ENCODE results near the gene WSCD2.

Gene WSCD2

DNA sequence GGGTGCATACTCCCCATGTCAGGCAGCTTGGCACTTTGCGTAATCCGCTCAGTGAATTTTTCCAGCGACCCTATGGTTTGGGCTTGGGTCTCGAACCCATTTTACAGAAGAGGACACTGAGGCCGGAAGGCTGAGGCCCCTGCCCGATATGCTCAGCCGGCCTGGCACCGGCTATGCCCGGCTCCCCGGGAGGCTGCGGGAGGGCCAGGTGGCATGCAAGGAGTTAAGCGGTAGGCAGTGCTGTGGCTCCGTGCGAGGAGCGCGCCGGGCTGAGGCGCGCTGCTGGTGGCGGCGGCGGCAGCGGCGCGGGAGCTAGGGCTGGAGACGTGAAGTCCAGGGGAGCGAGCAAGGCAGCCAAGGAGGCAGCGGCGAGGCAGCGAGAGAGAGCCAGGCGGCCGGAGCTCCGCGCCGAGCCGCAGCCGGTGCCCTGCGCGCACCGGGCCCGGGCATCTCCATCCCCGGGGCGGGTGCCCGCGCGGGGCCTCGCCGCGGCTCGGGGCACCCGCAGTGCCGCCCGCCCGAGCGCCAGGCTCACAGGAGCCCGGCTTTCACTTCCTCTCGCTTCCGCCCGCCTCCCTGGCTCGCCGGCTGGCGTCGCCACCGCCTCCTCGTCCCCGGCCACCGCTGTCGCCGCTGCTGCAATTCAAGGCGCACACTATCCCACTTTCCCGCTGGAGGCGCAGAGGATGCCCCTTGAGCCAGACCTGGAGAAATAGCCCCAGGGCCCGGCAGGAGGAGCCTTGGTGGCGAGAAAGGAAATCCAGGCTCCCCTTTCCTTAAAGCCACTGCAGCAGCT lies at the start of gene WSCD2:
Gene WSCD2 (plus strand): TSS at position 272 of the 796 bp plus-strand sequence. CDS start 66,545 bp downstream, outside the sequence.
- FAIRE-seq = no peak
- DNase-seq (ENCODE audit: insufficient read length, low spot score) = peak; percentile 20

- no peak for DNase-seq (ENCODE audit: insufficient read length, low spot score)
- FAIRE-seq = no peak
Observed at GRCh38 chr12:108079721-108080120, 49.4 kb upstream of the WSCD2 start.

DNA sequence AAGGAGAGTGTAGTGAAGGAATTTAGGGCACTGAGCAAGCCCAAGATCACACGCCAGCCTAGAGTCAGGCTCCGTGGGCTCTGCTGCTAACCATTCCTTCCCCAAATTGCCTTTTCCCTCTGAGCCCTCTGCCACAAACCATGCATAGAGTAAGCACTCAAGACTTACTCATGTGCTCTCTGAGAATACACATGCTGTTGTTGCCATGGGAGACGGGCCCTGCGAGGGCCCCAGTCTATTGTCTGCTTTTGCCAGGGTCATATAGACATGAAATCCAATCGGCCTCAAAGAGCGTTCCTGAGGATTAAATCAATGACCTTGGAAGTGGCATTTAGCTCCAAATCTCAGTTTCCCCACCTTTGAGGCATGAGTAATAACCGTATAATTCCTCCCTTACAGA lies 48.7 kb upstream of the WSCD2 start:
- FAIRE-seq (no peak), DNase-seq (ENCODE audit: insufficient read length, low spot score) (no peak)

- no peak for DNase-seq (ENCODE audit: insufficient read length, low spot score)
- no peak for FAIRE-seq
Observed at GRCh38 chr12:108082485-108082884, 46.6 kb upstream of the WSCD2 start.

DNA sequence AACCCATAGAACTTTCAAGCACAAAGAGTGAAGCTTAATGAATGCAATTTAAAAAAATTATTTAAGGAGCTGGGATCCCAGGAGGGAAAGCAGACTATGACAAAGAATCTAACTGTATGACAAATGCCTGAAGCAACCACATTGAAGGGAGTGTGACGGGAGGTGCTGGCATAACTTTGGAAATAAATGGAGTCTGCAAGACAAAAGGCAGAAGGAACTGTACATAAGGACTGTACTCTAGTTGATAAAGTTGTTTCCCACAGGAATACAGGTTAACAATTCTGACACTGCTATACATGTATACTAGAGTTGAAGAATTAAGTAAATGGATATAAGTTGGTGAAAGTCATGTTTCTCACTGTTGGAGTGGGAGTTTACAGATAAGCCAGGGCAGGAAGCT lies 41.2 kb upstream of the WSCD2 start:
- FAIRE-seq (no peak), DNase-seq (ENCODE audit: insufficient read length, low spot score) (no peak)

- no peak for DNase-seq (ENCODE audit: insufficient read length, low spot score)
- FAIRE-seq = no peak
Observed at GRCh38 chr12:108090107-108090899, 38.8 kb upstream of the WSCD2 start.

- no peak for FAIRE-seq
- DNase-seq (ENCODE audit: insufficient read length, low spot score) = no peak
Observed at GRCh38 chr12:108090932-108091678, 38.0 kb upstream of the WSCD2 start.

DNA sequence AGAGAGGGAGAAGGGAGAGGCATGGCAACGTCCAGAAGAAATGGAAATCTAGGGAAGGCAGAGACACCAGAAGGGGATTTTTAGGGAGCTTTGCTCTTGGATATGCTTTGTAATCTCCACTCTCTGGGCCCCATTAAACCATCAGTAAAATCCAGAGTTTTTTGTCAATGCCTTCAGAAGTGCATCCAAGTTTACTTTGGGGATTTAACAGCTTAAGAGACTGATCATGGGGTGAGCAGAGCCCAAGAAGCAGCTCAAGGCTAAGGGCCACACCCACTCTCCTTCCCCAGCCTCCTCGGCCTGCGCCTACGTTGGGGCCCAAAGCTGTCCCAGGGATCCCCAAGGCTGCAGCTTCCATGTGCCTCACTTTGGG lies 37.4 kb upstream of the WSCD2 start:
- FAIRE-seq (no peak), DNase-seq (ENCODE audit: insufficient read length, low spot score) (no peak)

GRCh38 chr12:108093209-108093608 lies 35.9 kb upstream of the WSCD2 start:
- FAIRE-seq (no peak), DNase-seq (ENCODE audit: insufficient read length, low spot score) (no peak)

DNA sequence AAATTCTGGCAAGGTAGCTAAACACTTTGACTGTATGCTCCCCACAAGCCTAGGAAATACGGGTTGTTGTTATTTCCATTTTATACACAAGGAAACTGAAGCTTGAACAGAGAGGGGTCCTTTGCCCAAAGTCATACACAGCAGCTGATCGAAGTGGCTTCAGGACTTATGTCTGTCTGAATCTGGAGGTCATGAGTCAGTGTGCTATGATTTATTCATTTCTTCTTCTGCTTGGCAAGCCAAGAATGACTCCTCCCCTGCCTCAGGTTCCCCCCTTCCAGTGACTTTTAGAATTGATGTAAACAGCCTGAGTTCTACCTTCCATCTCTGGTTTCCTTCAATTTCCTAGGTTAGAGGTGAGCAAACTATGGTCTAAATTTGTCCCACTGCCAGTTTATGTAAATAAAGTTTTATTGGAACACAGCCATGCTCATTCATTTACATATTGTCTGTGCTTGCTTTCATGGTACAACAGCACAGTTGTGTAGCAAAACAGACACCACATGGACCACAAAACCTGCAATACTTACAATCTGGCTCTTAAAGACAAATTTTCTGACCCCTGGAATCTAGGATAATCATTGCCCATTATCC lies 34.9 kb upstream of the WSCD2 start:
- DNase-seq (ENCODE audit: insufficient read length, low spot score) (no peak), FAIRE-seq (no peak)

- no peak for DNase-seq (ENCODE audit: insufficient read length, low spot score)
- FAIRE-seq = no peak
Observed at GRCh38 chr12:108097160-108097911, 31.8 kb upstream of the WSCD2 start.

DNA sequence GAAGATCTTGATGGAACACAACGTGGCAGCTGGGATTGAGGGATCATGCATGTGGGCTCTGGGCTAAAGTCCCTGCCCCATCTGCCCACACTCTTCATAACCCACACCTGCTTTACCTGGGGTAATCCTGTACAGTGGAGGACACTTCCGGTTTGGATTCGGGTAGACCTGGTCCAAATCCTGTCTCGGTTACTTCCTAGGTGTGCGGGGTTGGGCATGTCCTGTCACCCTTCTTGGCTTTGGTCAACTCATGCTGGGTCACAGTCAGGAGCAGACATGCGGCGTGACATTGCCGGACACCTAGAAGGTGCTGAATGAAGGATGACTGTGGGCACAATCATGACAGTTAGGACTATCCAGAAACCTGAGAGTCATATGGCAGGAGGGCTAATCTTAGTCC lies 30.7 kb upstream of the WSCD2 start:
- DNase-seq (ENCODE audit: insufficient read length, low spot score) (no peak), FAIRE-seq (no peak)

DNA sequence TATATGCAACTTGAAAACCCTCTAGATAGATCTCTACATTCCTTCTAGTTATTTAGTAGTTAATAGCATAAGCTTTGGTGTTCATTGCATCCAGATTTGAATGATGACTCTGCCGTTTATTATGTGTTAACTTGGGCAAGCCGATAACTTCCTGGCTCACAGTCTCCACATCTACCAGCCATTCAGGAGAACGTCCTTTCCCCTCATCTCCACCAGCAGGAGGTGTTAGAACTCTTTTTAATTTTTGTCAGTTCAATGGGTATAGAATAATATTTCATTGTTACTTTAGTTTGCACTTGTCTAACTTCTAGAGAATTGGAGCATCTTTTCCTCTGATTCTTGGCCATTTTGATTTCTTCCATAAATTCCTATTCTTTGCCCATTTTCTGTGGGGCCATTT lies 30.0 kb upstream of the WSCD2 start:
- FAIRE-seq (no peak), DNase-seq (ENCODE audit: insufficient read length, low spot score) (no peak)

GRCh38 chr12:108099778-108100489 lies 29.2 kb upstream of the WSCD2 start:
- DNase-seq (ENCODE audit: insufficient read length, low spot score) = no peak
- no peak for FAIRE-seq

DNA sequence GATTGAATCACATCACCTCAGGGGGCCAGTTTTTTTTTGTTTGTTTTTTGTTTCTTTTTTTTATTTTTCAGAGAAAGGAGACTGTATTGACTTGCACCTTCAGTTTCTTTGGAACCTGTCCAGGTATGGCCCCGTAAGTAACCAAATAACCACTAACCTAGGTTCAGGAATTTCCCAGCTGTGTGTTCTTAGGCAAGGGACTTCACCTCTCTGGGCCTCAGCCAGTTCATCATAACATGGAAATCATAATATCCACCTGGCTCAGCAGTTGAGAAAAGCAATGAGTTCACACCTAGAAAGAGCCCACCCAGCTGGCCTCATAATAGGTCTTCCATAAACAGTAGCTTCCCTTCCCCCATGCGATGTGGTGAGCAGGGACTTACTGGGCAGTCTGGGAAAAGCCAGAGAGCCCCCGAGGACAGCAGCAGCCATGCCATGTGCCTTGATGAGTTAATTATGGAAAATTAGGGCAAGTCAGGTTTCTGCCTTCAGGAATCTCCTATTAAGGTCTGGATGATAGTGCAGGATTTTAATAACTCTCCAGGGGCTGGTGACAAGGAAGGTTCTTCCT lies 27.4 kb upstream of the WSCD2 start:
- no peak for FAIRE-seq

DNA sequence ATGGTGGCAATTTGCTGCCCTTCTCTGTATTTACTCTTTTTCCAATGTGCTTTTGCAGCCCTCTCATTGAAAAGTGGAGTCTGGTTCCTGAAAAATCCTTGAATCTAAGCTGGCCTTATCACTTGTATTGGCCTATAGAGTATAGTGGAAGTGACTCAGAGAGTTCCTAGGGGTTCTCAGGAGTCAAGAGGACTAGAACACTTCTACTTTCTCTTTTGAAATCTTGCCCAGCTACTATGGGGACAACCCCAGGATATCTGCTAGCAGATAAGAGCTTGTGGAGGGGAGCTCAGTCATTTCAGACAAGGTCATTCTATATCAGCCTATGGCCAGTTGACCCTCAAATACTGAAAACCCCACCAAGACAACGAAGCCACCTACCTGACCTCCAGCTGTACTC lies 26.7 kb upstream of the WSCD2 start:
- peak; percentile 8 for FAIRE-seq
- no peak for DNase-seq (ENCODE audit: insufficient read length, low spot score)

More for the DNA sequence above, 27.4 kb upstream of the WSCD2 start:
- no peak for DNase-seq (ENCODE audit: insufficient read length, low spot score)

- FAIRE-seq = no peak
Observed at GRCh38 chr12:108103087-108103486, 26.0 kb upstream of the WSCD2 start.

DNA sequence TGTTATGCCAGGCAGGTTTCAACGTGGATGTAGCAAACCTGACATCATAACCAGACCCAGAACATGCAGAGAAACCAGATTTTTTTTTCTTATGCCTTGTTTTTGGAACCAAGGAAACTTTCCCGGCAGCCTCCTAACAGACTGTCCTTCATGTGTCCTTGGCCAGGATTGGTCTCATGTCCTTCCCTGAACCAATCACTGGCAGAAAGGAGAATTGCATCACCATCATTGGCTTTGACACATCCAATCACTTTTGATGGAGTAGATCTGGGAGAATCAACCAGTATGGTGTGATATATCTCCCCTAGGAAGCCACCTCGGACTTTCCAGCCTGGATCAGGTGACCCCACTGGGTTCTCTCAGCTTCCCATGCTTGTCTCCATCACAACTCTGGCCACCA lies 25.6 kb upstream of the WSCD2 start:
- DNase-seq (ENCODE audit: insufficient read length, low spot score) (no peak), FAIRE-seq (no peak)

More at GRCh38 chr12:108103087-108103486, 26.0 kb upstream of the WSCD2 start:
- no peak for DNase-seq (ENCODE audit: insufficient read length, low spot score)

DNA sequence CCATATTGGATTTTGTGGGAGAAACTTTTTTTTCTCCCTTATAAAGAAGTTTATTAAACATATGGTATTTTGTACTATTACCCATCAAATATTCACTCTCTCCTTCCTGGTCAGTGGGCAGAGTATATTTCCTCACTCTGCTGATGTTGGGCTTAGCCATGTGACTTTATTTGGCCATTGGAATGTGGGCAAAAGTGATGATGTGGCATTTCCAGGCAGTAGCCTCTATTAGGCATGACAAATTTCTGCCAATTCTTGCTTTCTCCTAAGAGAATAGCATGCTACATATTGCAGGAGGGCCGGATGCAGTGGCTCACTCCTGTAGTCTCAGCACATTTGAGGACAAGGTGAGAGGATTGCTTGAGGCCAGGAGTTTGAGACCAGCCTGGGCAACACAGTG lies 24.4 kb upstream of the WSCD2 start:
- no peak for FAIRE-seq

More for the DNA sequence above, 24.4 kb upstream of the WSCD2 start:
- DNase-seq (ENCODE audit: insufficient read length, low spot score) = no peak

Data from GM19239 (cell line).